GM12878 (cell line): ENCODE results near the gene GP5.

Experiments
- CTCF ChIP-seq, 3 experiments: IDR thresholded peaks in 2 of 3; conservative IDR thresholded peaks in 1 of 3; 2 replicates each; pipeline ENCODE4 v1.5.1; 2011; ENCODE audit warnings: low read depth in 3 of 3, low read length in 3 of 3, mild to moderate bottlenecking in 3 of 3, control low read depth in 2 of 3, moderate library complexity in 2 of 3, inconsistent platforms in 1 of 3, mixed read lengths in 1 of 3; ENCODE audit not compliant: control insufficient read depth in 2 of 3, insufficient read depth in 1 of 3; ENCODE audit errors: extremely low read depth in 1 of 3
- ELK1 ChIP-seq: IDR thresholded peaks from 2 replicates; pipeline ENCODE4 v1.6.1; 2012; ENCODE audit warnings: low read depth, low read length, improper control_type of control experiment
- POLR2A ChIP-seq: IDR thresholded peaks from 2 replicates; pipeline ENCODE4 v1.6.1; 2011; ENCODE audit warnings: low read depth, mild to moderate bottlenecking, low read length

GRCh38 chr3:194384156-194384555, 14.9 kb downstream of the GP5 start:
- TF ChIP-seq POLR2A (no peak), CTCF (IDR thresholded peaks at IDR 0.05 in 2 of 3, conservative IDR thresholded peaks at IDR 0.05 in 1 of 3; ENCODE audit: control insufficient read depth in 2 of 3, extremely low read depth in 1 of 3, insufficient read depth in 1 of 3, low read depth in 3 of 3, low read length in 3 of 3) (no peak), ELK1 (no peak)
